ENCODE data around the gene KCNA10. TPM values are rescaled to one million over a fixed set of nuclear protein-coding genes. Genes with fewer than 3 reads are reported as not detected.

The KCNA10 gene
- total RNA-seq: not detected

- DNase-seq (no peak), ATAC-seq (ENCODE audit: low FRiP score in 2 of 2) (no peak)
- no peak within 1 kb of the TSS for H3K4me3 ChIP-seq
- no peak for TF ChIP-seq POLR2A (IDR thresholded peaks at IDR 0.05)
- TF ChIP-seq EP300 (IDR thresholded peaks at IDR 0.05): no peak
- no peak for TF ChIP-seq CTCF (IDR thresholded peaks at IDR 0.05)
- no peak for TF ChIP-seq POLR2AphosphoS5 (IDR thresholded peaks at IDR 0.05)
- no peaks in the 10 kb centered on the region for H3K27me3 ChIP-seq
- H3K27ac ChIP-seq: no peak within 1 kb of the TSS
- peaks cover 0 to 3% (median under 1%) of the 10 kb centered on the region in 4 donors for H3K4me1 ChIP-seq
- 51 to 64% methylated on average over 9 of the region's 9 CpGs for WGBS, 2 donors
- H3K9me3 ChIP-seq: no peaks in the 10 kb centered on the region
- no peaks in the 10 kb centered on the region for H3K36me3 ChIP-seq
These were observed at the start of gene KCNA10 for GRCh38 chr1:110519125-110519810. Gene KCNA10, minus strand, starts transcription at chr1:110519175. Its CDS starts 388 bp downstream, at chr1:110518787.

DNA sequence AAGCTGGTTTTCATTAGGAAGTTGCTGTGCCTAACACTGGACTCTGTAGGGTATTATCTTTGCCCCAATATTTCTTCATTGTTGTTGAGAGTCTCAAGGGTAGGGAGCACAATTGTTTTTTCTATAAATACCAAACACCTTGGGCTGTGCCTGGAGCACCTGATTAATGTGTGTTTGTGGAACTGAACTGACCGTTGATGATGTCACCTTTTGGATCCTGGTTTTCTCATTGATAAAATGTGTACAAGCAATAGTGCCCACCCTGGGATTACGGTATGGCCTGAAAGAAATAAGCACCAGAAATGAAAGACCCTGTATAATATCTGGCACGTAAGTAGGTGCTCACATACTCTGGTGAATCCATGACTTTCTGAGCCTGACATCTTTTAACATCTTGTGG, 47.9 kb upstream of the KCNA10 start:
- Histone ChIP-seq H3K9me3 (no peaks in the 10 kb centered on the region), H3K36me3 (no peaks in the 10 kb centered on the region), H3K4me3 (no peak overlapping the region), H3K27me3 (no peaks in the 10 kb centered on the region), H3K27ac (no peak overlapping the region), H3K4me1 (no peaks in the 10 kb centered on the region)
- ATAC-seq (ENCODE audit: low FRiP score in 2 of 2) (no peak), DNase-seq (no peak)
- 82 to 84% methylated on average over 3 of the region's 3 CpGs for WGBS, 2 donors
- no peak for TF ChIP-seq POLR2AphosphoS5 (IDR thresholded peaks at IDR 0.05)
- no peak for TF ChIP-seq POLR2A (IDR thresholded peaks at IDR 0.05)
- TF ChIP-seq CTCF (IDR thresholded peaks at IDR 0.05): no peak
- TF ChIP-seq EP300 (IDR thresholded peaks at IDR 0.05): no peak

DNA sequence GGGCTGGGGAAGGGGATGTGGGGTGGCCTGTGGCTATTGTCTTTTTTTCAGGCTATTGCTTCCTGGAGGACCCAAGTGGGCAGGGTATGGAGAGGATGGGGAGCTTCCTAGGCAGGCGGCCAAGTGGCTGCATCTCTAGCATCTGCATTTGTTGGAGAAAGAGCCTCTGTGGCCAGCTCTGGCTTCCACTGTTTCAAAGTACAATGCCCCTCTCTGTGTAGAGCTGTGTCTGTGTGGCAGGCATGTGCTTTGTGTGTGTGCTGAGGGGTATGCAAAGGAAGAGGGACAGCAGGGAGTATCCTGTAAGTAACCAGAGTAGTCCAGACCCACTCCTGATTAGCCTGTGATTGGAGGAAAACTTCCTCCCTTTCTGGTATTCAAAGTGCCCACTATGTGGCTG, 46.6 kb upstream of the KCNA10 start:
- H3K4me3 ChIP-seq: no peak overlapping the region
- no peak for TF ChIP-seq CTCF (IDR thresholded peaks at IDR 0.05)
- no peak for TF ChIP-seq EP300 (IDR thresholded peaks at IDR 0.05)
- TF ChIP-seq POLR2AphosphoS5 (IDR thresholded peaks at IDR 0.05): no peak
- no peak for TF ChIP-seq POLR2A (IDR thresholded peaks at IDR 0.05)
- WGBS, 2 donors: 43 to 86% methylated on average over 1 of the region's 1 CpG

DNA sequence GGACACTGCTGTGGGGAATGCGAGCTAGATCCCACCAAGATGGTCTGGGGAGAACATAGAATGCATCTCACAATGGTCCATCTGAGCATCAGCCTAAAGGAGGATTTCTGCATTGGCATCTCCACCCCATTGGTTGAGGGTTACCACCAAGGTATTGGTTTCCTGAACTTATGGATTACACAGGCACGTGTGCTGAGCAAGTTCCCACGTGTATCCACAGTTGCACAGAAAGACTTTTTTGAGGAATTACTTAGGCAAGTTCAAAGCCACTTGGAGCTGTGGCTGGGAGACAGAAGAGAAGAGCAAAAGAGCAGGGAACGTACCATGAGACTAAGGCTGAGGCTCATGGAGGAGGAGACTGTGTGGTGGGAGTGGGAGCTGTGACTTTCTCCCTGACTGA, 44.1 kb upstream of the KCNA10 start:
- H3K4me3 ChIP-seq: no peak overlapping the region
- ATAC-seq (ENCODE audit: low FRiP score in 2 of 2): no peak
- 82 to 90% methylated on average over 4 of the region's 4 CpGs for WGBS, 2 donors
- no peak for DNase-seq
- H3K27ac ChIP-seq: no peak overlapping the region
- no peaks in the 10 kb centered on the region for H3K9me3 ChIP-seq
- H3K36me3 ChIP-seq: no peaks in the 10 kb centered on the region
- H3K4me1 ChIP-seq: no peaks in the 10 kb centered on the region
- no peak for TF ChIP-seq EP300 (IDR thresholded peaks at IDR 0.05)
- no peak for TF ChIP-seq CTCF (IDR thresholded peaks at IDR 0.05)
- no peak for TF ChIP-seq POLR2A (IDR thresholded peaks at IDR 0.05)
- no peak for TF ChIP-seq POLR2AphosphoS5 (IDR thresholded peaks at IDR 0.05)
- H3K27me3 ChIP-seq: no peaks in the 10 kb centered on the region

More for the DNA sequence above, 46.6 kb upstream of the KCNA10 start:
- Histone ChIP-seq H3K27me3 (no peaks in the 10 kb centered on the region), H3K27ac (no peak overlapping the region), H3K36me3 (no peaks in the 10 kb centered on the region), H3K4me1 (no peaks in the 10 kb centered on the region), H3K9me3 (no peaks in the 10 kb centered on the region)
- ATAC-seq (ENCODE audit: low FRiP score in 2 of 2) (no peak), DNase-seq (no peak)

- ATAC-seq (ENCODE audit: low FRiP score in 2 of 2): no peak
- DNase-seq: no peak
- no peaks in the 10 kb centered on the region for H3K36me3 ChIP-seq
- H3K27me3 ChIP-seq: no peaks in the 10 kb centered on the region
- H3K9me3 ChIP-seq: no peaks in the 10 kb centered on the region
- 79% methylated on average over 7 of the region's 7 CpGs; no CpG with 5 or more reads in 1 of the 2 donors for WGBS, 2 donors
- H3K4me1 ChIP-seq: no peaks in the 10 kb centered on the region
- H3K27ac ChIP-seq: no peak overlapping the region
- TF ChIP-seq CTCF (IDR thresholded peaks at IDR 0.05) (no peak), POLR2AphosphoS5 (IDR thresholded peaks at IDR 0.05) (no peak), EP300 (IDR thresholded peaks at IDR 0.05) (no peak), POLR2A (IDR thresholded peaks at IDR 0.05) (no peak)
- H3K4me3 ChIP-seq: no peak overlapping the region
These were observed 42.6 kb upstream of the KCNA10 start for GRCh38 chr1:110561596-110561995.
